B cell (primary cell): ENCODE data around the gene GGT6.

Experiments used
- EZH2 ChIP-seq: IDR thresholded peaks from 2 replicates; pipeline ENCODE4 v1.6.1; 2012; ENCODE audit warnings: borderline replicate concordance, low read depth, mild to moderate bottlenecking, moderate library complexity, low read length; ENCODE audit not compliant: insufficient read depth, poor library complexity, severe bottlenecking
- TF ChIP-seq, protein P1 (sequence below): fragments of 200-600 bp; IDR thresholded peaks from one replicate; pipeline ENCODE4 v1.8.0; 2022; ENCODE audit warnings: antibody characterized with exemption, mild to moderate bottlenecking

DNA sequence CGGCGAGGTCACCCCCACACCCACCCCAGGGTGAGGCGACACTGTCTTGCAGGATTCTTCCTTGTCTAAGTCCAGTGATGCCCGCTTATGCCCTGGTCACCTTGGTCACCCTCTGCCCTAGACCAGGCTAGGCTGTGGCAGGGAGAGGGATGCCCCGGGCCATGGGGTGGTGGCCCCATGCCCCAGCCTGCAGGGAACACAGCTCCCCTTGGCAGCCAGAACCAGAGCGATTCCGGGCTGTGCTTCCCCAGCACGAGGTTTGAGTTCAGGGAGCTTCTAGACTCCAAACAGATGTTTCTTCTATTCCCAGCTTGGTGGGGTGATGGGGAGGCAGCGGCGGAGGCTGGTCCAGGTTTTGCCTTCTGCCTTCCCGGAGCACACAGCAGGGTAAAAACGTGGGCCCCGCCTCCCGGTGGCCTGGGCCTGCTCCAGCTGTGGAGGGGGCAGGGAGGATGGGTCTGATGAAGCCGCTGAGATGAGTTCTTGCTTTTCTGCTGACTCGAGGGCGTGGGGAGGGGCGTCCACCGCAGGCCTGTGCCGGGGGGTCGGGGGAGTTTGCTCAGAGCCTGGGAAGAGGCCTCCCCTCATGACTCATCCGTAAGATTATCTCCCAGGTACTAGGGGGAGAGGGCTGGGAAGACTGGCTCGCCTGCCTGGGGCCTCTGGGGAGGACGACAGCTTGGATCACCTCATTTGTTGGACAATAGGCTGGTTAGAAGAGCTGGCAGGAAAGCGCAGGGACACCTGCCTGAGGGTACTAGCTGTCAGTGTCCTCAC lies 39.3 kb upstream of the GGT6 start:
- TF ChIP-seq, protein P1, sequence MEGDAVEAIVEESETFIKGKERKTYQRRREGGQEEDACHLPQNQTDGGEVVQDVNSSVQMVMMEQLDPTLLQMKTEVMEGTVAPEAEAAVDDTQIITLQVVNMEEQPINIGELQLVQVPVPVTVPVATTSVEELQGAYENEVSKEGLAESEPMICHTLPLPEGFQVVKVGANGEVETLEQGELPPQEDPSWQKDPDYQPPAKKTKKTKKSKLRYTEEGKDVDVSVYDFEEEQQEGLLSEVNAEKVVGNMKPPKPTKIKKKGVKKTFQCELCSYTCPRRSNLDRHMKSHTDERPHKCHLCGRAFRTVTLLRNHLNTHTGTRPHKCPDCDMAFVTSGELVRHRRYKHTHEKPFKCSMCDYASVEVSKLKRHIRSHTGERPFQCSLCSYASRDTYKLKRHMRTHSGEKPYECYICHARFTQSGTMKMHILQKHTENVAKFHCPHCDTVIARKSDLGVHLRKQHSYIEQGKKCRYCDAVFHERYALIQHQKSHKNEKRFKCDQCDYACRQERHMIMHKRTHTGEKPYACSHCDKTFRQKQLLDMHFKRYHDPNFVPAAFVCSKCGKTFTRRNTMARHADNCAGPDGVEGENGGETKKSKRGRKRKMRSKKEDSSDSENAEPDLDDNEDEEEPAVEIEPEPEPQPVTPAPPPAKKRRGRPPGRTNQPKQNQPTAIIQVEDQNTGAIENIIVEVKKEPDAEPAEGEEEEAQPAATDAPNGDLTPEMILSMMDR: no peak
- TF ChIP-seq EZH2: no peak
